ENCODE data around the gene LAMA2.

The LAMA2 gene

DNA sequence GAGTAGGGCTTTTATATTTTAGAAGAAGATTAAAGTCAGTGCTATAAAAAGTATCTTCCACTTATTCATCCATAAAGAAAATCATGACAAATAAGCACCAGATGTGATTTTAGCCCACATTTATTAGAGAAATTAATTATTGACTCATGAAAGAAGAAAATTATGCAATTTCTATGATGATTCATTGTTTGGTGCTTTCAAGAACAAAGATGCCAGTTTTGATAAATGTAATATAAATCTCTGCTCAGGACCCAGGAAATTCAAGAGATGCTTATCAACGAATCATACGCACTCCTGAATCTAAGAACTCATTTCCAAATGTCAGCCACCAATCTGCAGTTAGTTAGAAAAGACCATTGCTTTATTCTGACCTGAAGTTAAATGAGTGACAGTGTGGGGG lies 615.6 kb downstream of the LAMA2 start:
- TF ChIP-seq EP300 (IDR thresholded peaks at IDR 0.05; ENCODE audit: borderline replicate concordance) (no peak), FOXM1 (IDR thresholded peaks at IDR 0.05; ENCODE audit: borderline replicate concordance, low read depth) (no peak), TAF1 (IDR thresholded peaks at IDR 0.05; ENCODE audit: low read depth) (no peak), TCF12 (IDR thresholded peaks at IDR 0.05; ENCODE audit: low read depth) (no peak), RAD21 (IDR thresholded peaks at IDR 0.05; ENCODE audit: low read depth) (no peak), TEAD4 (IDR thresholded peaks at IDR 0.05) (no peak), CEBPB (IDR thresholded peaks at IDR 0.05) (no peak), CREB1 (IDR thresholded peaks at IDR 0.05; ENCODE audit: low read depth) (no peak), NFIC (IDR thresholded peaks at IDR 0.05) (no peak), ZBTB7A (IDR thresholded peaks at IDR 0.05; ENCODE audit: low read depth) (no peak), EGR1 (IDR thresholded peaks at IDR 0.05) (no peak)
- TF ChIP-seq, protein P1, sequence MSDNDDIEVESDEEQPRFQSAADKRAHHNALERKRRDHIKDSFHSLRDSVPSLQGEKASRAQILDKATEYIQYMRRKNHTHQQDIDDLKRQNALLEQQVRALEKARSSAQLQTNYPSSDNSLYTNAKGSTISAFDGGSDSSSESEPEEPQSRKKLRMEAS (IDR thresholded peaks at IDR 0.05), result no peak
- TF ChIP-seq, protein P2, sequence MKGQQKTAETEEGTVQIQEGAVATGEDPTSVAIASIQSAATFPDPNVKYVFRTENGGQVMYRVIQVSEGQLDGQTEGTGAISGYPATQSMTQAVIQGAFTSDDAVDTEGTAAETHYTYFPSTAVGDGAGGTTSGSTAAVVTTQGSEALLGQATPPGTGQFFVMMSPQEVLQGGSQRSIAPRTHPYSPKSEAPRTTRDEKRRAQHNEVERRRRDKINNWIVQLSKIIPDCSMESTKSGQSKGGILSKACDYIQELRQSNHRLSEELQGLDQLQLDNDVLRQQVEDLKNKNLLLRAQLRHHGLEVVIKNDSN (IDR thresholded peaks at IDR 0.05), result no peak
- TF ChIP-seq, protein P3, sequence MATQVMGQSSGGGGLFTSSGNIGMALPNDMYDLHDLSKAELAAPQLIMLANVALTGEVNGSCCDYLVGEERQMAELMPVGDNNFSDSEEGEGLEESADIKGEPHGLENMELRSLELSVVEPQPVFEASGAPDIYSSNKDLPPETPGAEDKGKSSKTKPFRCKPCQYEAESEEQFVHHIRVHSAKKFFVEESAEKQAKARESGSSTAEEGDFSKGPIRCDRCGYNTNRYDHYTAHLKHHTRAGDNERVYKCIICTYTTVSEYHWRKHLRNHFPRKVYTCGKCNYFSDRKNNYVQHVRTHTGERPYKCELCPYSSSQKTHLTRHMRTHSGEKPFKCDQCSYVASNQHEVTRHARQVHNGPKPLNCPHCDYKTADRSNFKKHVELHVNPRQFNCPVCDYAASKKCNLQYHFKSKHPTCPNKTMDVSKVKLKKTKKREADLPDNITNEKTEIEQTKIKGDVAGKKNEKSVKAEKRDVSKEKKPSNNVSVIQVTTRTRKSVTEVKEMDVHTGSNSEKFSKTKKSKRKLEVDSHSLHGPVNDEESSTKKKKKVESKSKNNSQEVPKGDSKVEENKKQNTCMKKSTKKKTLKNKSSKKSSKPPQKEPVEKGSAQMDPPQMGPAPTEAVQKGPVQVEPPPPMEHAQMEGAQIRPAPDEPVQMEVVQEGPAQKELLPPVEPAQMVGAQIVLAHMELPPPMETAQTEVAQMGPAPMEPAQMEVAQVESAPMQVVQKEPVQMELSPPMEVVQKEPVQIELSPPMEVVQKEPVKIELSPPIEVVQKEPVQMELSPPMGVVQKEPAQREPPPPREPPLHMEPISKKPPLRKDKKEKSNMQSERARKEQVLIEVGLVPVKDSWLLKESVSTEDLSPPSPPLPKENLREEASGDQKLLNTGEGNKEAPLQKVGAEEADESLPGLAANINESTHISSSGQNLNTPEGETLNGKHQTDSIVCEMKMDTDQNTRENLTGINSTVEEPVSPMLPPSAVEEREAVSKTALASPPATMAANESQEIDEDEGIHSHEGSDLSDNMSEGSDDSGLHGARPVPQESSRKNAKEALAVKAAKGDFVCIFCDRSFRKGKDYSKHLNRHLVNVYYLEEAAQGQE (IDR thresholded peaks at IDR 0.05; ENCODE audit: low read depth), result no peak

DNA sequence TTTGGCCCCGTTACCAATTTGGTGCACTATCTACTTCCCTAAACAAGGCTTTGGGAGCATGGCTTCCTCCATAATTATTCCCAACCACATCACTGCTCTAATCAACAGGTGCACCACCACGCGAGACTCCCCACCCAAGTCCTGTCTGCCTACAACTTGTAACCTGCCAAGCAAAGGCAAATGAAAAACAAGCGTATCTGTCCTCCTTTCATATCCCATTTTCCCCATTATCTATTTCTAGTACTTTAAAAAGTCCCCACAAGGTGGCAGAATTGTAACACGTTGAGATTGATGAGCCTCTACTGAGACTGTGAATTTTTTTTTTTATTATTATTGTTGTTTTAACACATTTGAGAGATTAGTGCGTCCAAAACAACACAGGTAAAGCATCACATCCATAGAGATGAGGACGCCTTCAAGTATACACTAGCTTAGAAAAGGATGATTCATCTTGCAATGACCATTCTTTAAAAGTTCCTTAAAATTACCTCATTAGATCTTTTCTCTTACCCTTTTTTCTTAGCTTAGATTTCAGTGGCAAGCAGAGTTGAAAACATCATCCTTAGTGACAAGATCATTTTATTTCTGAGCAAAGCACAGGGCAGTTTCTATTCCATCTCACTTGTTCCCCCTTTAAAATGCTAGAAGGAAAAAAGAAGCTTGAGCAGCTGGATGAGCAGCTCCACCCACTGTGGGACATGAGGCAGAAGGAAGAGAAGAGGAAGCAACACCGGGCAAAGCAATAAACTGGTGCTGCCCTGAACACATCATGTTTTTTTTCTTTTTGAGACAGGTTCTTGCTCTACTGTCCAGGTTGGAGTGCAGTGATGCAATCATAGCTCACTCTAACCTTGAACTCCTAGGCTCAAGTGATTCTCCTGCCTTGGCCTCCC lies 616.3 kb downstream of the LAMA2 start:
- peak; percentile 72 for TF ChIP-seq RAD21 (IDR thresholded peaks at IDR 0.05; ENCODE audit: low read depth)
- TF ChIP-seq, protein P1 (IDR thresholded peaks at IDR 0.05), result no peak

DNA sequence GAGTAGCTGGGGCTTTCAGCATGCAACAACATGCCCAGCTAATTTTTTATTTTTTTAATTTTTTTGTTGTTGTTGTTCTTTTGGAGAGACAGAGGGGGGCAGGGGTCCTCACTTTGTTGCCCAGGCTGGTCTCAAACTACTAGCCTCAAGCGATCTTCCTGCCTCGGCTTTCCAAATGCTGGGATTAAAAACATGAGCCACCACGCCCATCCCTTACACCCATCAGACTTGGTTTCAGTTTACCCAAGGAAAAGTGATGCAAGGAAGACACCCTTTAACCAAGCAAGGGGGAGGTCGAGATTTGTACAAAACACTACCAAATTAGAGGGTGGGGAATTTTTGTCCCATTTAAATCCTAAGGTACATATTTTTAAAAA lies 616.9 kb downstream of the LAMA2 start:
- TF ChIP-seq, protein P1 (IDR thresholded peaks at IDR 0.05), result no peak
- TF ChIP-seq, protein P2 (IDR thresholded peaks at IDR 0.05), result no peak
- TF ChIP-seq FOXM1 (IDR thresholded peaks at IDR 0.05; ENCODE audit: borderline replicate concordance, low read depth) (no peak), EGR1 (IDR thresholded peaks at IDR 0.05) (no peak)
- TF ChIP-seq, protein P3 (IDR thresholded peaks at IDR 0.05; ENCODE audit: low read depth), result no peak

DNA sequence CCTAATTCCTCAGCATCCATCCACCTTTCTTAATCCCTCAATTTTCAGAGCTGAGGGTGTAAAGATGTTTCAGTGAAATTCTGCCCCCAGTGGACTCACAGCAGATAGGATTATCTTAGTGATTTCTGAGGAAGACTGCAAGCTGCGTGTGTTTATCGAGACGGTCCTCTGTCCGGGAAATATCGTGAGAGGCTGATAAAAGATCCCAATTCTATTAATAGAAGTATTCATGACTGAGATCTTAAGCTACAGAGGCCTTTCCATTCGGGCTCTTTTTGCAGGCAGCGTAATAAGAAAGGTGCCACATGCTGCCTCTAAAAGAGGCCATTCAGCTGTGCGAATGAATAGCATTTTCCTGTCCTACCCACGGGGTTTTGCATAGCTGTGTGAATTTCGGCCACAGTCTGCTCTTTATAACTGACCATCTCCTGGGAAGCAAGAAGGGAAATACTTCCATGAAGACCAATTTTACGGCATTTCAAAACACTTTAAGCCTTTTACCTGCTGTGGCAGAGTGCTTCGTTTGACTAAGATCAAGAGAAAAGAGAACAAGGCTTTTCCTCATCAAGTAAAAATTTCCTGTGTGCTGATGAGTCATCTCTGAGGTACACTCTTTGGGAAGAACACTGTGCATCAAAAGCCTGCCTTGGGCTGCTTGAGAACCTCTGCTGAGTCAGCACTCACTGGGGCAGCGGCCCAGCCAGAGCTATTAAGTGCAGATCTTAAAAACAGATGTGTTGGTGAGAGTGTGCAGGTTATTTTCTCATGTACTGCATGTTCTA lies 618.2 kb downstream of the LAMA2 start:
- TF ChIP-seq TCF12 (IDR thresholded peaks at IDR 0.05; ENCODE audit: low read depth), result no peak

DNA sequence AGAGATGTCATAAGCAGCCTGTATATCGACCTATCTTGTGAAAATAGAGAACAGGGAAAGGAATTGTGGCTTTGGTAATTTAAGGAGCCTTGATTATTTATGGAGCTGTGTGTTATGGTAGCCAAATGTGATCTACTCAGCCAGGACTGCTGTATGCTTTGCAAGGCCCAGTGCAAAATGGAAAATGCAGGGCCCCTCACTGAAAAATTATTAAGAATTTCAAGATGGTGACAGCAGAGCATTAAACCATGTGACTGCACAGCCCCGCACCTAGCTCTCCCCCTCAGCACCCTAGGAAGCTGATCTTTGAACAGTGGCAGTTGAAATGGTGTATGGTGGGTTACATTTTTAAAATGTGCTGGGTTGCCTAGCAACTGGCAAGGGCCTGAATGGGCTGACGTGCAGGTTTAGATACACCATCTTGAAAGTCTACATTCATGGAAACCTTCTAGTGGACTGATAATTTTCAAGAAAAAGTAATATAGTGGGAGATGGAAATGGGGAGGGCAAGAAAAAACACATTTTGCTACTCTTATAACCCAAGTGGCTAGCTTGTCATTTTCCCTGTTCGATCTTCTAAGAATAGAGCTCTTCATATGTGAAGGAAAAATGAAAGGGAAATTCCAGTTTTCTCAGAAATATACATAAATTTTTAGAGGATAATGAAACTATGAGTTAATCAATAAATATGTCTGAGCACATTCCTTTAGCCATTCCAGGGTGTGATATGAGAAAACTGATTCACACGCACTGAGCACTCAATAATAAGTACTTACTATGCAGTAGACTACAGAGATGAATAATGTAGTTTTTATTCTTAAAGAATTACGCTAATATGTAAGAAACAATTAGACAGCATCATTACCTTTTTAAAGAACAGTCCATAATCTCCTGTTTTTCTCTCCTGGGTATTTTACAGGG lies 619.1 kb downstream of the LAMA2 start:
- TF ChIP-seq FOXM1 (IDR thresholded peaks at IDR 0.05; ENCODE audit: borderline replicate concordance, low read depth) (no peak), ZBTB7A (IDR thresholded peaks at IDR 0.05; ENCODE audit: low read depth) (no peak), YY1 (IDR thresholded peaks at IDR 0.05; ENCODE audit: low read depth) (no peak), EP300 (IDR thresholded peaks at IDR 0.05; ENCODE audit: borderline replicate concordance) (no peak), NFIC (IDR thresholded peaks at IDR 0.05) (no peak)
- TF ChIP-seq, protein P3 (IDR thresholded peaks at IDR 0.05; ENCODE audit: low read depth), result no peak
- TF ChIP-seq, protein P2 (IDR thresholded peaks at IDR 0.05), result no peak
